Heart left ventricle (tissue), 13 donors: ENCODE data around the gene RHBDL3.

ENCODE experiments used
- POLR2A ChIP-seq, 2 donors: fragments of 450-650 bp; IDR thresholded peaks; one replicate each; pipeline ENCODE4 v1.6.1; 2017; ENCODE audit warnings: antibody characterized with exemption in 2 of 2, mild to moderate bottlenecking in 2 of 2, moderate library complexity in 2 of 2
- TF ChIP-seq, protein P1 (sequence below), 12 donors: fragments of 200-600 bp; sonication (generic) in 4 of 12; IDR thresholded peaks; one replicate each; pipeline versions ENCODE4 v1.5.0 to v1.8.0; 2018 to 2022; ENCODE audit warnings: antibody characterized with exemption in 12 of 12, mild to moderate bottlenecking in 5 of 12
- donor health status: ischemic (EF 13 %, LVEDD 7.1; RV severe dilation, severe dysfunction).
- donor health status: DM: no; HTN: yes; CAD: no.
- donor health status: DM: no; HTN: no; CAD: no.
- donor health status: ischemic (EF 25% LVEDD 6.9; RV normal size, moderate dysfunction).
- donor health status: ischemic (EF 25% LVEDD 5.7; RV mildly dilated, moderate dysfunction).
- donor health status: ischemic (EF 35%, LVEDD 5.7; RV mildly dilated, moderate dysfunction).
- donor health status: nonischemic (EF 11% LVEDD 7.7; RV severe dilation, severe dysfunction).
- donor health status: DM: yes; HTN: yes; CAD: no.
- donor health status: PGD.
- donor health status: ischemic (EF 29% LVEDD 5.4; RV normal size, mild dysfunction).
- donor health status: nonischemic (EF 23%, LVEDD 6.1; RV moderate dilation, normal function).

DNA sequence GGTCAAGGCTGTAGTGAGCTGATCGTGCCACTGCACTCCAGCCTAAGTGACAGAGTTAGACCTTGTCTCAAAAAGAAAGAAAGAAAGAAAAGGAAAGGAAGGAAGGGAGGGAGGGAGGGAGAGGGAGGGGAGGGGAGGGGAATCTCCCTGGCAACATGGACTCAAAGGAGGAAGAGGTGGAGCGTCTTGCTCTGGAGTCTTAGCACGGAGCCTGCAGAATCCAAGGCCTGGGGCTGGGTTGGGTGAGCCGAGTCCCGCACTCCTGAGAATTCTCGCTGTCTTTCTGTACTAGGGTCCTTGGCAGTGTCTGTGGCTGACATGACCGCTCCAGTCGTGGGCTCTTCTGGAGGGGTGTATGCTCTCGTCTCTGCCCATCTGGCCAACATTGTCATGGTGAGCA, 39.4 kb downstream of the RHBDL3 start:
- TF ChIP-seq, protein P1, sequence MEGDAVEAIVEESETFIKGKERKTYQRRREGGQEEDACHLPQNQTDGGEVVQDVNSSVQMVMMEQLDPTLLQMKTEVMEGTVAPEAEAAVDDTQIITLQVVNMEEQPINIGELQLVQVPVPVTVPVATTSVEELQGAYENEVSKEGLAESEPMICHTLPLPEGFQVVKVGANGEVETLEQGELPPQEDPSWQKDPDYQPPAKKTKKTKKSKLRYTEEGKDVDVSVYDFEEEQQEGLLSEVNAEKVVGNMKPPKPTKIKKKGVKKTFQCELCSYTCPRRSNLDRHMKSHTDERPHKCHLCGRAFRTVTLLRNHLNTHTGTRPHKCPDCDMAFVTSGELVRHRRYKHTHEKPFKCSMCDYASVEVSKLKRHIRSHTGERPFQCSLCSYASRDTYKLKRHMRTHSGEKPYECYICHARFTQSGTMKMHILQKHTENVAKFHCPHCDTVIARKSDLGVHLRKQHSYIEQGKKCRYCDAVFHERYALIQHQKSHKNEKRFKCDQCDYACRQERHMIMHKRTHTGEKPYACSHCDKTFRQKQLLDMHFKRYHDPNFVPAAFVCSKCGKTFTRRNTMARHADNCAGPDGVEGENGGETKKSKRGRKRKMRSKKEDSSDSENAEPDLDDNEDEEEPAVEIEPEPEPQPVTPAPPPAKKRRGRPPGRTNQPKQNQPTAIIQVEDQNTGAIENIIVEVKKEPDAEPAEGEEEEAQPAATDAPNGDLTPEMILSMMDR (IDR thresholded peaks at IDR 0.05) = no peak
- no peak for TF ChIP-seq POLR2A (IDR thresholded peaks at IDR 0.05)
